ENCODE results near the gene APP.

Gene APP

DNA sequence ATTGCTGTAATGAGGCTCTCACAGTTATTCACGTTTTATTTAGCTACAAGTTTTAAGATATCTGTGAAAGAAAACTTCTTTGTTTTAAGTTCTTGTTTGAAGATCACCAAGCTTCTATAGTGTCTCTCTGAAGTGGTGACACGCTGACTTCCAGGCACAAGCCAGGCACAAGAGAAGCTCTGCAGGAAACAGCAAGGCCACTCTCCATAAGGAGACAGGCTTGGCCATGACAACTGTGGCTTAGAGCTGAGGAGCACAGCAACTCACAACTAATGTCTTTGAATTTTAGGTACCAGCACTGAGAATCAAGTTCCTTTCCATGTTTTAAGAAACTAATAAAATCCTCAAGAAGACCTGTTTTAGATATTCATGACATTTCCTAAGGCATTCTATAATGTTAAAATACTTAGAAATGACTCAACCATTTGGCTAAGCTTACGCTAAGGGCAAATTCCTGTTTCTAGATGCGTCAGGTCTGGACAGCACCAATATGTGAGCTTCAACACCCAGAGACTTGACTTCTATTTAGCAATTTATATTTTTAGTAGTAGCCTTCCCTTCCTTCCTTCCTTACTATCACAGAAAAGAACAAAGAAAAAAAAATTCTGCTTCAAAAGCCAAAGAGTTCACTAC lies 40.2 kb downstream of the APP start:
- no peaks in the 10 kb centered on the region for H3K9me3 ChIP-seq (ENCODE audit: control insufficient read depth, insufficient read depth, low read length)
- H3K79me2 ChIP-seq (ENCODE audit: control insufficient read depth, low read length), result no peaks in the 10 kb centered on the region
- no peak overlapping the region for H3K4me3 ChIP-seq (ENCODE audit: low read length)
- no peaks in the 10 kb centered on the region for H3K27me3 ChIP-seq (ENCODE audit: control insufficient read depth, low read length)
- no peaks in the 10 kb centered on the region for H4K20me1 ChIP-seq (ENCODE audit: control insufficient read depth, insufficient read depth, low read depth, low read length)
- no peaks in the 10 kb centered on the region for H3K4me1 ChIP-seq (ENCODE audit: control insufficient read depth, low read length)
- H3K27ac ChIP-seq (ENCODE audit: low read depth, low read length), result no peak overlapping the region
- H3K9me2 ChIP-seq (replicated peaks; ENCODE audit: control insufficient read depth, low read length), result no peaks in the 10 kb centered on the region
- no peaks in the 10 kb centered on the region for H3K36me3 ChIP-seq (ENCODE audit: control insufficient read depth, low read length)
- H3K4me2 ChIP-seq (ENCODE audit: low read length), result no peak overlapping the region
- TF ChIP-seq CTCF (IDR thresholded peaks at IDR 0.05; ENCODE audit: low read depth, low read length, poor library complexity, severe bottlenecking) (no peak), EZH2phosphoT487 (IDR thresholded peaks at IDR 0.05; ENCODE audit: borderline replicate concordance, low read length) (no peak)
- H3F3A ChIP-seq (ENCODE audit: control insufficient read depth, insufficient read depth), result no peaks in the 10 kb centered on the region

DNA sequence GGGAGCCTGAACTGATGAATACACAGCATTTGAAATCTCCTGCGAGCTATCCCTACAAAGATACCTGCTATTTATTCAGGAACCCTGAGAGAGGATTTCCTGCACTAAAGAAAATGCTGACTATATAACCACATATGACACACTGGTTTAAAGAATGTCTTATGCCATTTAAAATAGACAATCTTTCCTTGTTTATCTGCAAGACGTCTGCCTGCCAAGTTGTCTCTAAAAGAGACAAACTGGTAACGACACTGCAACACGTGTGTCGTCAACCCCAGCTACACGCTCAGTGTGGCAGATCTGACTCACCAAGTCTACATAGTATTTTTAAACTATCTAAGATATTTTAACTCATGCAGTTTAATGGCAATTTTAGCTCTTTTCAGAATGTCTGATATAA lies 42.7 kb downstream of the APP start:
- Histone ChIP-seq H3K27ac (ENCODE audit: low read depth, low read length) (no peak overlapping the region), H3K4me1 (ENCODE audit: control insufficient read depth, low read length) (no peaks in the 10 kb centered on the region), H3K9me2 (replicated peaks; ENCODE audit: control insufficient read depth, low read length) (no peaks in the 10 kb centered on the region), H3K36me3 (ENCODE audit: control insufficient read depth, low read length) (no peaks in the 10 kb centered on the region), H4K20me1 (ENCODE audit: control insufficient read depth, insufficient read depth, low read depth, low read length) (no peaks in the 10 kb centered on the region), H3K4me2 (ENCODE audit: low read length) (no peak overlapping the region), H3K4me3 (ENCODE audit: low read length) (no peak overlapping the region), H3K79me2 (ENCODE audit: control insufficient read depth, low read length) (no peaks in the 10 kb centered on the region), H3F3A (ENCODE audit: control insufficient read depth, insufficient read depth) (no peaks in the 10 kb centered on the region), H3K27me3 (ENCODE audit: control insufficient read depth, low read length) (no peaks in the 10 kb centered on the region), H3K9me3 (ENCODE audit: control insufficient read depth, insufficient read depth, low read length) (no peaks in the 10 kb centered on the region)
- TF ChIP-seq EZH2phosphoT487 (IDR thresholded peaks at IDR 0.05; ENCODE audit: borderline replicate concordance, low read length), result no peak
- no peak for TF ChIP-seq CTCF (IDR thresholded peaks at IDR 0.05; ENCODE audit: low read depth, low read length, poor library complexity, severe bottlenecking)

DNA sequence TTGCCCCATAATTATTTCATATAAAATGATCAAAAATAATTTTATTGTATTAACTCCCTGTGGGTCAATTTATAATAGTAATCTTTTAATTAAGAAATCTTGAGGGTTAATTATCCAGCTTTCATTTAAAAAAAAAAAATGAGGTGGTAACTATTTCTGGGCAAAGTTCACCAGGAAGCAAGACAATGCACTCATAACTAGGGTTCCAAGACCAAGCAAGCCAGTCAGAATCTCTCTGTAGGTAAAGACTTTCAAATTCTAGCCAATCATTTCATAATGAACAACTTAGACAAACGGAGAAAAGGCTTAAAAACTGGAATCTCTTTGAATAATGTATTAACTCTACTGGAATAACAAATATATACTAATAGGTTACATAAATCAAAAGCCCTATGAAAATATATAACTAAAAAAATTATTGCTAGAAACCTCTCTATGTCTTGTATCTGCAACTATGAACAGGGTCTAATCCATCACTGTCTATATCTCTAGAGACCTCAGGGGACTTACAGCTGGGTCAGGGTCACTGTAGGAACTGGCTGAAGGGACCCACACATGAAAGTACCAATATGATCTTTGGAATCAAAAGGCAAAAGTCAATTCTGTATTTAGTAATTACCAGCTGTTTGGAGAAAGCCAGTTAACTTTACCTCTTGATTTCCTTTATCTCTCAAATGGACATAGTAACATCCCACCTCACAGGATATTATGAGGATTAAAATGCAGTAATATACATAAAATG lies 43.3 kb downstream of the APP start:
- Histone ChIP-seq H3K27me3 (ENCODE audit: control insufficient read depth, low read length) (no peaks in the 10 kb centered on the region), H3K4me3 (ENCODE audit: low read length) (no peak overlapping the region), H3K4me2 (ENCODE audit: low read length) (no peak overlapping the region), H4K20me1 (ENCODE audit: control insufficient read depth, insufficient read depth, low read depth, low read length) (no peaks in the 10 kb centered on the region), H3K36me3 (ENCODE audit: control insufficient read depth, low read length) (no peaks in the 10 kb centered on the region), H3K4me1 (ENCODE audit: control insufficient read depth, low read length) (no peaks in the 10 kb centered on the region), H3K79me2 (ENCODE audit: control insufficient read depth, low read length) (no peaks in the 10 kb centered on the region), H3K9me3 (ENCODE audit: control insufficient read depth, insufficient read depth, low read length) (no peaks in the 10 kb centered on the region), H3K9me2 (replicated peaks; ENCODE audit: control insufficient read depth, low read length) (no peaks in the 10 kb centered on the region), H3F3A (ENCODE audit: control insufficient read depth, insufficient read depth) (no peaks in the 10 kb centered on the region), H3K27ac (ENCODE audit: low read depth, low read length) (no peak overlapping the region)
- no peak for TF ChIP-seq CTCF (IDR thresholded peaks at IDR 0.05; ENCODE audit: low read depth, low read length, poor library complexity, severe bottlenecking)
- no peak for TF ChIP-seq EZH2phosphoT487 (IDR thresholded peaks at IDR 0.05; ENCODE audit: borderline replicate concordance, low read length)

All from DOHH2 (cell line).